Mucosa of gallbladder (tissue), 1 donor: ENCODE data around the gene UTP18. TPM values are rescaled to one million over a fixed set of nuclear protein-coding genes. Genes with fewer than 3 reads are reported as not detected.
"Not testable (repeated sequence)": the region's sequence is repeated elsewhere in the genome, so short reads cannot be mapped to it uniquely, and the experiment has no call there.

ENCODE experiments used
- DNase-seq: peaks from one replicate; pipeline ENCODE4 v3.0.0-alpha.2; 2020; ENCODE audit warnings: low spot score
- total RNA-seq: library from RNA; stranded (reverse); gene quantifications from one replicate; pipeline ENCODE4 v1.2.1, GENCODE V29; 2021
- donor health status: DM: no; HTN: no; CAD: no.

Gene UTP18
- total RNA-seq, 1 donor from 2014 or later, result 17.4 TPM

- no peak for DNase-seq
These were observed 1.4 kb upstream of the UTP18 start for GRCh38 chr17:51258756-51259563.

GRCh38 chr17:51259564-51260236, 646 bp upstream of the UTP18 start, which contains the start of gene MBTD1:
Gene MBTD1 (minus strand): TSS chr17:51260049. CDS start chr17:51225161, 34,888 bp downstream.
- peak; percentile 95 for DNase-seq

- peak; percentile 47 for DNase-seq
These were observed 948 bp downstream of the UTP18 start for GRCh38 chr17:51261024-51261963.

GRCh38 chr17:51263006-51263405, 2.7 kb downstream of the UTP18 start:
- DNase-seq, result no peak

- not testable (repeated sequence) for DNase-seq
These were observed 4.1 kb downstream of the UTP18 start for GRCh38 chr17:51264466-51264865.

GRCh38 chr17:51269991-51270390, 9.6 kb downstream of the UTP18 start:
- no peak for DNase-seq

- DNase-seq, result no peak
These were observed 10.3 kb downstream of the UTP18 start for GRCh38 chr17:51270636-51271035.

GRCh38 chr17:51272812-51273211, 12.5 kb downstream of the UTP18 start:
- no peak for DNase-seq

- no peak for DNase-seq
These were observed 15.0 kb downstream of the UTP18 start for GRCh38 chr17:51275381-51275780.

GRCh38 chr17:51279183-51279582, 18.8 kb downstream of the UTP18 start:
- DNase-seq, result no peak

- DNase-seq, result no peak
These were observed 27.1 kb downstream of the UTP18 start for GRCh38 chr17:51287412-51287811.

- no peak for DNase-seq
These were observed 29.4 kb downstream of the UTP18 start for GRCh38 chr17:51289696-51290111.

GRCh38 chr17:51294338-51294737, 34.0 kb downstream of the UTP18 start:
- not testable (repeated sequence) for DNase-seq

- no peak for DNase-seq
These were observed 38.4 kb downstream of the UTP18 start for GRCh38 chr17:51298508-51299371.

- no peak for DNase-seq
These were observed 39.5 kb downstream of the UTP18 start for GRCh38 chr17:51299859-51300258.

- no peak for DNase-seq
These were observed 44.8 kb downstream of the UTP18 start for GRCh38 chr17:51305182-51305581.

GRCh38 chr17:51312003-51312402, 51.7 kb downstream of the UTP18 start:
- DNase-seq, result not testable (repeated sequence)

- no peak for DNase-seq
These were observed 58.8 kb downstream of the UTP18 start for GRCh38 chr17:51319186-51319585.

- no peak for DNase-seq
These were observed 62.2 kb downstream of the UTP18 start for GRCh38 chr17:51322390-51323029.

- DNase-seq, result no peak
These were observed 65.1 kb downstream of the UTP18 start for GRCh38 chr17:51325471-51325870.
